Suppressor macrophage (primary cell): ENCODE results near the gene HPSE2.
"Not testable (repeated sequence)": the region's sequence is repeated elsewhere in the genome, so short reads cannot be mapped to it uniquely, and the experiment has no call there.

Experiments
- DNase-seq, 4 experiments: peaks; one replicate each; pipeline ENCODE4 v3.0.0-alpha.2; 2020 to 2022

The HPSE2 gene

DNA sequence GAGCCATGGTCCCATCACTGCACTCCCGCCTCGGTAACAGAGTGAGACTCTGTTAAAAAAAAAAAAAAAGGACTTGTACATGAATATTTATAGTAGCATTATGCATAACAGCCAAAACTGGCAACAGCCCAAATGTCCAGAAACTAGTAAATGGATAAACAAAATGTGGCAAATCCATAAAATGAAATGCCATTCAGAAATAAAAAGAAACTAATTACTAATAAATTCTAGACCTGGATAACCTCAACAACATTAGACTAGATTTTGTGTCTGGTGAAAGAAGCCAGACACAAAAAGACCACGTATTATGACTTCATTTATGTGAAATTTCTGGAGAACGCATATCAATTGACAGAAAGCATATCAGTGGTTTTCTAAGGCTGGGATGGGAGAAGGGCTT lies 74.5 kb downstream of the HPSE2 start:
- no peak for DNase-seq

DNA sequence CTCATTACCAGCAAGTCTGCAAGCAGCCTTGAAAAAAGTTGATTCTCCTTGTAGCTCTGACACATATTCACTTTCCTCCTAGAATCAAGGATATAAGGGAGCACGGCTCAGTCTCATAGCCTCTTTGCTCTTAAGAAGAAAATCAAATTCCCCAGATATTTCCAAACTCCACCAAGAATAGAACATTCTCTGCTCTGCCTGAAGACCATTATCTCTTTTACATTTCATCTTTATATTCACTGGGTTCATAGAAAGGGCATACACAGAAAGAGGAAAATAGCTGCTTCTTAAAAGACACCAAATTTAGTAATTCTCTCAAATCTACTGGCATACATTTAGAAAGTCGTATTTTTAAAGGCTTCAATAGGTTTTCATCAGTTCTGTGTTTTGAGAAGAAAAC lies 92.0 kb downstream of the HPSE2 start:
- DNase-seq: no peak

DNA sequence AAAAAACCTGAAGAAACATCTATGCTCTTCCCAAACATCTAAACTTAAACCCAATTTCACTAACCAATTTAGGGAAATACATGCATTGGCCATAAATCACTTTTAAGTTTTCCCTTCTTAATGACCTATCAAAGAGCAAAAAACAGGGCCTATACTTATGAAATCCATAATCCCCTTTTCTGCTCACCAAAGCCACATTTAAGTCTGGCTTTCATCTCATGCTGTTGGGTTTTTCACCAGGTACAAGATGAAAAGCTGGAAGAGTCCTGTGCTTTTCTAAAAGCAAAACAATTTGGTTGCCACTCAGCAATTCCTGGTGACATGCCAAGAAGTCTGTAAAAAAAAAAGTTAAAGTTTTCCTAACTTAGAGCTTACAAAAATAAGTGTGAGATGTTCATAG lies 92.6 kb downstream of the HPSE2 start:
- no peak for DNase-seq

DNA sequence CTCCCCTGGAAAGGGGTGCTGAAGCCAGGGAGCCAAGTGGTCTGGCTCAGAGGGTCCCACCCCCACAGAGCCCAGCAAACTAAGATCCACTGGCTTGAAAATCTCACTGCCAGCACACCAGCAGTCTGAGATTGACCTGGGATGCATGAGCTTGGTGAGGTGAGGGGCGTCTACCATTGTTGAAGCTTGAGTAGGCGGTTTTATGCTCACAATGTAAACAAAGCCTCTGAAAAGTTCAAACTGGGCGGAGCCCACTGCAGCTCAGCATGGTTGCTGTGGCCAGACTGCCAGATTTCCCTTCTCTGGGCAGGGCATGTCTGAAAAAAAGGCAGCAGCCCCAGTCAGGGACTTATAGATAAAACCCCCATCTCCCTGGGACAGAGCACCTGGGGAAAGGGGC lies 102.8 kb downstream of the HPSE2 start:
- DNase-seq: not testable (repeated sequence)

DNA sequence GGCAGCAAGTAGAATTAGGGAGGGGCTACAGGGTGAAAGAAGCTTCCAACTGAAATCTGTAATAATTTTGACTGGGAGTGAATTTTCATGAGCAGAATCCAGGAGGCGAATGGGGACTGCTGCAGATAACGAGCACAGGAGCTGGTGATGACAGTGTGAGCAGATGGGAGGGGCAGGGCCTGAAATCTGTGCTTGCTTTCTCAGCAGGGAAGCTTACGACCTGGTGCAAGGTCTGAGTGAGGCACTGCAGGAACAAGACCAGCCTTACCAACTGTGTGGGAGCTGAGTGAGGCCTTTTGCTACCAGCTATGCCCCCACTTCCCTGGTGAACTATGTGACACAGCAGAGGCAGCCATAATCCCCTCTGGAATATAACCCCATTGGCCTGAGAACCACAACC lies 109.8 kb downstream of the HPSE2 start:
- no peak for DNase-seq

DNA sequence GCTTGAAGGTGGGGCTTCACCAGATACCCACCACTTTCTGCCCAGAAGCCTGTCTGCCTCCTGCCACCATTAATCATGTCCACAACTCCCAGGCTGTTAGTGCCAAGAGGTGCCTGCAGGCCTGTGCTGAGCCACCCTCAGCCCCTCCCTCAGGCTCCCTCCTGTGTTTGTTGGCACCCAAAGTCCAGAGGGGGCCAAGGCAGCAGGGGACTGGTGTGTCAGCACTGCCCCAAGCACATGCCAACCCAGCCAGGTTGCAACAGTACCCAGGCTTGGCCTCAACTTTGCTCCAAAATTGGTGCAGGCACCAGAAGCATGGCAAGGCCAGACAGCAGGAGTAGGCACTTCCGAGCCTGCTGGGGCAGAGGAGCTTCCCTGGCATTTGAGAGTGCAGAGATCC lies 111.3 kb downstream of the HPSE2 start:
- DNase-seq: no peak

DNA sequence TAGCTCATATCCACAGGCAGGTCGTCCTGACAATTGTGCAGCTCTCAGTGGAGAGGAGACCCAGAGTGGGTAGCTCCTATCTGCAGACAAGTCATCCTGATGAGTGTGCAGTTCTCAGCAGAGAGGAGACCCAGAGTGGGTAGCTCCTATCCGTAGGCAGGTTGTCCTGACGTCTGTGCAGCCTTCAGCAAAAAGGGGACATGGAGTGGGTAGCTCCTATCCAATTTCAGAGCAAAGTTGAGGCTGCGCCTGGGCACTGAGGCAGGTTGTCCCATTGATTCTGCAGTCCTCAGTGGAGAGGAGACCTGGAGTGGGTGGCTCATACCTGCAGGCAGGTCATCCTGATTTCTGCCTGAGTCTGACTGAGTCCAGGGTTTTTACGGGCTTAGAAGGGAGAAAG lies 111.8 kb downstream of the HPSE2 start:
- DNase-seq: no peak

DNA sequence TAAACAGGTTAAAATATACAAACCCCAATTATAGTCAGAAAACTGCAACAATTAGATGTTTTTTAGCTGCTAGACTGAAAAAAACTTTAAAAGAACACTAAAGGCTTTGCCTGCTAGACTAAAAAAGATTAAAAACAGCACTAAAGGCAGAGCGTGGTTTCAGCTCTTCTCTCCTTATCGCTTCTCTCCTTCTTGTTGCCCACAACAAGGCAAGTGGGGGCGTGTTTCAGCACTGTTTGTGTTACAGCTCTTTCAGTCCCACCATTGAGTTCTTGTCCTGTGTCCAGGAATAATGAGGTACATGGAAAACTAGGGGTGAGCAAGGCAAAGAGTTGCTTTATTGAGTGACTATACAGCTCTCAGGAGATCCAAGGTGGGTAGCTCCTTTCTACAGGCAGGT lies 112.3 kb downstream of the HPSE2 start:
- DNase-seq: no peak

DNA sequence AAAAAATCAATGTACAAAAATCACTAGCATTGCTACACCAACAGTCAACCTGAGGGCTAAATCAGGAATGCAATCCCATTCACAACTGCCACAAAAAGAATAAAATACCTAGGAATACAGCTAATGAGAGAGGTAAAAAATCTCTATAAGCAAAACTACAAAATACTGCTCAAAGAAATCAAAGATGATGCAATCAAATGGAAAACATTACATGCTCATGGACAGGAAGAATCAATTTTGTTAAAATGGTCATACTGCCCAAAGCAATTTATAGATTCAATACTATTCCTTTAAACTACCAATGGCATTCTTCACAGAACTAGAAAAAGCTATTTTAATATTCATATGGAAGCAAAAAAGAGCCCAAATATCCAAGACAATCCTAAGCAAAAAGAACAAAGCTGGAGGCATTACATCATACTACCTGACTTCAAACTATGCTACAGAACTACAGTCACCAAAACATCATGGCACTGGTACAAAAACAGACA lies 116.3 kb downstream of the HPSE2 start:
- no peak for DNase-seq

DNA sequence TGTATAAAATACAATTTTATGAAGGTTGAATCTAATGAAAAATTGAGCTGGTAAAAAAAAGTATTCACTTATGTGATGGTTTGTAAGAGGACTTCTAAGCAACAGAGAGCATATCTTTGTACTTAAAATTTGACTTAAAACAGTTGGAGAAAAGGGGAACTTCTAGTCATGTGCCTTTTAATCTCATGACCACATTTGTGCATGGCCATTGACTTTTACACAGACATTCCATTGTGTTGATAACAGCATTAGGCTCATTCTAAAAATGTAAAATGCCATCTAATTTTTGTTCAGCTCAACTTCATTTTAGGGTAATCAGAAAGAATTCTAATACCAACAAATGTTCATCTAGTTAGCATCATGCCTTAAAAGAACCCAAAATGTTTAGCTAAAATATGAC lies 119.9 kb downstream of the HPSE2 start:
- DNase-seq: peak in 3 of 4 experiments; percentile 11 to 45 (median 37)

DNA sequence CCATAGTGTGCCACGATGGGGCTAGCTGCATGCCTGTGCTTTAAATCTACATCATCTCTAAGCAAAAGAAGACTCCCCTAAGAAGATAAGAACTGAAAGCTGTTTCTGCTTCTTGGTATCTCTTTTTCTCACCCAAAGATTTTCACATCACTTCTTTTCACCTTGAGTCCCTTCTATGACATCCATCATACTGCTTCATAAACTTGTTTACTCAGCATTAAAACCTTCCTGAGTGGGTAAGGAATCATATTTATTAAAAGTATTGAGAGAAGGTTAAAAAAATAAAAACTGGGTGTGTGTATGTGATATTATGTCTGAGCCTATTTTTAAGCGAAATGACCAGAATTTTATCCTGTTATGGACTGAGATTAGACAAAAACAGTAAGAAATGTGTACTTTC lies 150.3 kb downstream of the HPSE2 start:
- DNase-seq: no peak

DNA sequence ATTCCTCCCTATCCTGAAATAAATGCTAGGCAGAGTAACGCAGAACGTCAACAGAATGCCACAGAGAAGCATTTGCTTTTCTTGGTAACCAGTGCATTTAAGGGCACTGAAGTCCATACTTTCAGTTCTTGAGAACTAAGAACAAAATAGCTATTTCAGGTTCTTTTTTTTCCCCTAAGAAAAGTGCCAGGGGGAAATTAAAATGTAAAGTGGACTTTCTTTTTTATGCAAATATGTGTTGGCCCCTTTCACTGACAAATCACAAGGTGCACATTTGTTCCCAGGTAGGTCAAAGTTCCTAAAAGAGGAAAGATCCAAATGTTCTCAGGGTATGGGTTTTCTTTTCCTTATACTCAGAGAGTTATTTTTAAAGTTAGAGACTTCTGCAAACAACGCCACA lies 151.5 kb downstream of the HPSE2 start:
- DNase-seq: no peak

DNA sequence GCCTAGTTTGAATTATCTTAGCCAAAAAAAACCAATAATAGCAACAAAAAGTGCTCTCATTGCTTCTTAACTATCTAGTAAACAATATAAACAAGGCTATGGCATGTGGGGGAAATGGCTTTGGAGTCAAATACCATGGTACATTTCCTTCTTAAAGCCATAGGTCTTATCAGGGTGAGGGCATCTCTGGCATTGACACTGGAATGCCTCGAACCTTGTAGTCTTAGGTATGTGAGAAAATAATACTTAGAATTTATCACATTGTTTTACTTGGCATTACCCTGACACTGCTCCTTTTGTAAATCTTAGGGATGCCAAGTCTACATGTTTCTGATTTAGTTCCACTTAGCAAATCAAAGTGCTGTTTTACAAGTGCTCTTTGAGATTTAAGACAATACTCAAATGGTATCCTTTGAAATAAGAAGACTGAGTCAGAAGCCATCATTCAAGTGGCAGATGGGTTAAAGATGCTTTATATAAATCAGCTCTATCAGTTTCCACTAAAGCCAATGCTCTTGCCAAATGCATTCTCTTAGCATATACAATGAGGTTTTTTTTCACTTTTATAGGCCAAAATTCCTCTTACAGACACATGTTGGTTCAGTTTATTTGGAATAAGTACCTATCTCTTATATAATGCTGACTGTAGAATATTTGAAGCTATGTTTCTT lies 155.2 kb downstream of the HPSE2 start:
- no peak for DNase-seq

DNA sequence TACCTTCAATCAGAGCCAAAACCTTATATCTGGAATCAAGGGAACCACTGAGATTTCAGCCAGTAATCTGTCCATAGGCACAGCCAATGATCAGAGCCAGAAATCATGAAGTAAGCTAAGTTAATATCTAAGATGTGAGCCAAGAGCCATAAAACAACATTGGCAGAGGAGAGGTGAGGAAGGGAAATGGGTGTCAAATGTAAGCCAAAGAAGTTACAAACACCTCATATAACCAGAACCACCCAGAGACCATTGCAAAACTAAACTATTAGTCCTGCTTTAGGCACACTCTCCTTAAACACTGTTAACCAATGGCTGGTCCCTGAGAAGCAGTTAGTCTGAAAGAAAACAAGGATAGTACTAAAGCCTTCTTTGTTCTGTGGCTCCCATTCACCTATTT lies 173.1 kb downstream of the HPSE2 start:
- DNase-seq: no peak

DNA sequence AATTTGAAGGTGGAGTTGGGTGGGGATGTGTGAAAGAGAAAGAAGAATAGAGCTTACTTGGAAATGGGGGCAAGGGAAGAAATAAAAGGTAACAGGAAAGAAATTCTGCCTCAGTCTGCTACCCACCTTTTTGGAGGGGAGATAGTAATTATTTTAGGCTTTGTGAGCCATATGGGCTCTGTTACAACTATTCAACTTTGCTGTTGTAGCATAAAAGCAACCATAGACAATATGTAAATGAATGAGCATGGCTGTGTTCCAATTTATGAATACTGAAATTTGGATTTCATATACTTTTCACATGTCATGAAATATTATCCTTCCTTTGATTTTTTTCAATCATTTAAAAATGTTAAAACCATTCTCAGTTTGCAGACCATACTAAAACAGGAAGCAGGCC lies 176.9 kb downstream of the HPSE2 start:
- no peak for DNase-seq

DNA sequence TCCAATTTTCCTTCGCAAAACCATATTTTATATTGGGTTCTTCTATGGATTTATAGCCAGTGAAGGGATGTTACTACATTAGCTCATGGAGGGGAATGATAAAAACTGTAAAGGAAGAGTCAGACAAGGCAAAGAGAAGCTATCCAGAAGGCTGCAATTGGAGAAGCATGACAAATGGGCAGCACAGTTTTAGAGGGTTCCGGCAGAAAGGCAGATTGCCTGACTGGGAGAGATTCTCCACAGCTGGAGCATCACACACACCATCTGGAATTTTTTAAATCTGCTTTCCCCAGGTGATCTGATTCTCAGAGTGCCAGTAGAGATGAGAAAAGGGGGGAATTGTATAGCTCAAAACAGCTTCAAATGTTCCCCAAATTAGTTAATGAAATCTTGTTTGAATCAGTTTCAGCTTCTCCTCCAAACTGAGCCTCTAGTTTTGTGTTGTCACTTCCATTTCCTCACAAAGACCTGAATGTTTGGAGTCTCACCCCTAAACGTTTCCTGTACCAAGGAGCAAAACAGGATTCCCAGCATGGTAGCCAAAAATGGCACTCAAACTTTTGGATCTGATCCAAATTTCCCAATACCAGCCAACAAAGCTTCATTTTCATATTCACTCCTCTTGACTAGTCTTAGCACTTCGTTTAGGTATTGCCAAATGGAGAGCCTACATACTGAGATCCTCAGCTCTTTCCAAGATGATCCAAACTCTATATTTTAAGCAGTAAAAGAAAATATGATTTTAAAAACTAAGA lies 177.5 kb downstream of the HPSE2 start:
- DNase-seq: no peak

DNA sequence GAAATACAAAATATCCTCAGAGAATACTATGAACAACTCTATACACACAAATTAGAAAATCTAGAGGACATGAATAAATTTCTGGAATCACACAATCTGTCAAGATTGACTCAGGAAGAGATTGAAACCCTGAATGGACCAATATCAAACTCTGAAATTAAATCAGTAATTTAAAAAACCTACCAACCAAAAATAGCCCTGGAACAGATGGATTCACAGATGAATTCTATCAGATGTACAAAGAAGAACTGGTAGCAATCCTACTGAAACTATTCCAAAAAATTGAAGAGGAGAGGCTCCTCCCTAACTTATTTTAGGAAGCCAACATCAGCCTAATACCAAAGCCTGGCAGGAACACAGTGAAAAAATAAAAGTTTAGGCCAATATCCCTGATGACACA lies 190.0 kb downstream of the HPSE2 start:
- no peak for DNase-seq

DNA sequence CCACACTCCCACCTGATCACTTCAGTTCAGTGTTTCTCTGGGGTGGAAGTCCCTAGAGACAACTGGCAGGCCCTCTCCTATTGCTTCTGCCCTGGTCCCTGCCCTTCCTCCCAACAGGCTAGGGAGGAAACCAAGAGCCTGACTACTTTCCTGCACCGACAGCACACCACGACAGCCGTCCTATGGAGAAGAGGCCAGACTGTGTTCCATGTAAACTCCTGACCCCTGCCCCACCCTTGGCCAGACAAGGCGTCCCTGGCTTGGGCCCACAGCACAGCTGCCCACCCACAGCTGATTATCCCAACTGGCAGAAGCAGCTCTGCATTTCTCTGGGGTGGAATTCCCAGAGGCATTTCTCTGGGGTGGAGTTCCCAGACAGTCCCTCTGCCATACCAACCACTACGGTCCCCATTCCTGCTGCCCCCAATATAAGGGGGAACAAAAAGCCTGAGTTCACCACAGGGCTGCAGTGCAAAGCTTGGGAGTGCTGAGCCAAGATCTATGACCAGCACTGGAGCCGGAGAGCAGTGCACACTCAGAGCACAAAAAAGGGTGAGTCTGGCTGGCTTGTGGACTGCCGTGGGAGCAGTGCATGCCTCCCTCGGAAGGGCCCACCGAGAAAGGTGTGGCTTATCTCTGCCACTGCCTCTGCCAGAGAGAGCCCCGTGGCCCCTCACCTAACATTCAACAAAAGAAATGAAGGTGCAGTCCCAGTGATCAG lies 193.4 kb downstream of the HPSE2 start:
- DNase-seq: no peak

DNA sequence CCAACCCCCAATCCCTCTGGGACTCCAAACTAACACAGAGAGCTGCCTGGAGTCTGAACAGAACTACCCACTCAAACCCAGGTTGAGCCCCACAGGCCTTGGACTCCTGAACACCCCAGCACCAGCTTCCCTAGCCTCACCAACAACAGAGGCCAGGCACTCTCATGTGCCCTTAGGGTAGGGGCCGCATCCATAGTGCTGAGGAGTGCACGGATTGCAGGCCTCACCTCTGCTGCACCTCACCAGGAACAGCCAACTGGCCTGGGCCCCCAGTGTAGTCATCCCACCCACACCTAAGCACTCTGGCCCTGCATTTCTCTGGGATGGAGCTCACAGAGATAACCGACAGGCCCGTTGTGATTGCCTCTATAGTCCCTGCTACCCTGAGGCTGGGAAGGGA lies 194.2 kb downstream of the HPSE2 start:
- no peak for DNase-seq

DNA sequence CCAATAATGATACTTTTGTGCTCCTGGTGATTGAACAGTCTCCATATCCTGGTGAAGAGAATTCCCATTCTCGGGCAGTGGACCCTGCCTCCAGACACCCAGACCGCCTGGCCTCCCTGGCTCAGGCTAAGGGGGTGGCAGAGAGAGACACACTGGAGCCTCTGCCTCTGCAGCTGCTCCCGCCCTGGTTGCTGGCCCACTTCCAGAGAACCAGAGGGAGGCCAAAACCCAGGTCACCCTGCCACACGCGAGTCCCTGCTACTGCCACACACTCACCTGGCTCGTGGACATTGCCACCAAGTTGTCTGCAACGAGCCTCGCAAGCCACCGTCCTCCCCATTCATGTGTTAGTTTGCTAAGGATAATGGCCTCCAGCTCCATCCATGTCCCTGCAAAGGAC lies 221.8 kb downstream of the HPSE2 start:
- DNase-seq: no peak

DNA sequence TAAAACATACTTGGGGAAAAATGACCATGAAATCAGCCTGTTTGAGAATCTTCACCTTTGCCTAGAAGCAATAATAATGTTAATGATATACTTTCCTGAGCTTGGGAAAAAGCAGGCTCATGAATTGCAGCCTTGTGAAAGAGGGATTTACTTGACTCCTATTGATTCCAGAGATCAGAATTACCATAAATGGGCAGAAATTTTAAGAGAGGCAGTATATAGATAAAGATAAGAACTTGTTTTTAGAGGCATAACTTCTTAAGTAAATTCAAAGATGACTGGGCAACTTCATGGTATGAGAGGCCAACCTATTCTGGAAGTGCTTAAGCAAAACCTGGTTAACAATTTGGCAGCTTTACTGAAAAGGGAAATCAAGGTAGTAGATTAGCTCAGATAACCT lies 225.4 kb downstream of the HPSE2 start:
- no peak for DNase-seq

DNA sequence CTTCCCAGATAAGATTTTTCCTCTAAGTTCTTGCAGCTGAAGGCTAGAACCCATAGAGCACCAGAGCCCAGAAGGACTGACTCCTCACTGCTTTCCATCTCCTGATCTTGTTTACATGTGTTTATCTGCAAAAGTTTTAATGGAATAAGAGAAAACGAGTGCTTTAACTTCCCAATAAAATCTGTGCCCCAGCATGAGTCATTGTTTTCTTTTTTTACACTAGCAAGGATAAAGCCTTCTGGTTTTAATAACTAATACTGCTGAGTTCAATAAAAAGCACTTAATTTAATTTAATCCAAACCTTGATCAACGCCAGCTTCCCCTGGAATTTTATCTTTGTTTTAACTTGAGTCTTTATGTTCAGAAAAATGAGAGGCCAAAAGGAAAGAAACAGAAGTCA lies 227.6 kb downstream of the HPSE2 start:
- DNase-seq: no peak

DNA sequence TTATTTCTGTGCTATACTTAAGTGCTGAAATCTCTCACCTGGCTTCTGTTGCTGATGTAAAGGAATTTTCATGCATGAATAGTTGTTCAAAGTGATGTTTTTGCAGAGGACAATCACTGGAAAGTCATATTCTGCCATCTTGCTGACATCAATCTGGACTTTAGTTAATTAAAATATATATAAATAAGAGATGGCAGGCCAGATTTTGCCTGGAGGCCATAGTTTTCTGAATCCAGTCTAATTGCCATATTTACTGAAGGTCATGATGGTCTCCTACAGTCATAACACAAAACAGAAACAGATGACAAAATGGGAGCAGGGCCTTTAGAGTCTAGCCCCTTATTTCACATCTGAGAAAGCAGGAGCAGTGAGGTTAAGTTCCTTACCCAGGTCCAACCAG lies 228.2 kb downstream of the HPSE2 start:
- no peak for DNase-seq

DNA sequence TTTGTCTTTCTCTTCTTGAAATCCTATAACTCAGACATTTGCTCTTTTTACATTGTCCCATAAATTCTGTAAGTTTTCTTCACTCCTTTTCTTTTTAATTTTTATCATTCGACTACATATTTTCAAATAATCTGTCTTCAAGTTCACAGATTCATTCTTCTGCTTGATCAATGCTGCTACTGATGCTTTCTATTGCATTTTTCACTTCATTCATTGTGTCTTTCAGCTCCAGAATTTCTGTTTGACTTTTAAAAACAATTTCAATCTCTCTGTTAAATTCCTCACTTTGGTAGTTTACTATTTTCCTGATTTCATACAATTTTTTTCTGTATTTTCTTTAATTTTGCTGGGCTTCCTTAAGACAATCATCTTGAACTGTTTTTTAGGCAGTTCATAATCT lies 230.4 kb downstream of the HPSE2 start:
- DNase-seq: no peak
